Uterus (tissue), 4 donors: ENCODE measurements around the gene LRRC28. TPM values are rescaled to one million over a fixed set of nuclear protein-coding genes. Genes with fewer than 3 reads are reported as not detected.
"Not testable (repeated sequence)": the region's sequence is repeated elsewhere in the genome, so short reads cannot be mapped to it uniquely, and the experiment has no call there.

Source experiments
- DNase-seq, 2 donors: peaks; one replicate each; pipeline ENCODE4 v3.0.0-alpha.2; 2019 to 2020
- H3K27ac ChIP-seq, 2 donors: fragments of 200-600 bp; sonication (generic); 1 replicate in 1 of 2; 2 replicates in 1 of 2; pipeline ENCODE4 v1.5.1; 2016 to 2018
- H3K27me3 ChIP-seq, 2 donors: fragments of 200-600 bp; sonication (generic); one replicate each; pipeline ENCODE4 v1.5.1; 2018 to 2019; ENCODE audit warnings: control low read depth in 1 of 2
- H3K36me3 ChIP-seq, 2 donors: fragments of 200-600 bp; sonication (generic); one replicate each; pipeline ENCODE4 v1.5.1; 2019; ENCODE audit warnings: control low read depth in 1 of 2
- H3K4me1 ChIP-seq, 2 donors: fragments of 200-600 bp; sonication (generic); one replicate each; pipeline ENCODE4 v1.5.1; 2018 to 2019; ENCODE audit warnings: control low read depth in 1 of 2
- H3K4me3 ChIP-seq, 2 donors: fragments of 200-600 bp; sonication (generic); 1 replicate in 1 of 2; 2 replicates in 1 of 2; pipeline ENCODE4 v1.5.1; 2018 to 2019; ENCODE audit warnings: mild to moderate bottlenecking in 1 of 2
- H3K9me3 ChIP-seq, 2 donors: fragments of 200-600 bp; sonication (generic); one replicate each; pipeline ENCODE4 v1.5.1; 2019; ENCODE audit warnings: control low read depth in 1 of 2
- POLR2A ChIP-seq, 2 donors: fragments of 450-650 bp; IDR thresholded peaks; one replicate each; pipeline ENCODE4 v1.6.1; 2016; ENCODE audit warnings: antibody characterized with exemption in 2 of 2, mild to moderate bottlenecking in 1 of 2, moderate library complexity in 1 of 2
- intact Hi-C: fragments of 100-400 bp; cut with DNase I; formaldehyde crosslinking; loops from one replicate; pipeline ENCODE4 v1.15.1; 2023; ENCODE audit warnings: low total_unique reads
- total RNA-seq, 4 donors: library from RNA; depleted of rRNA in 3 of 4; stranded (reverse); fragments of >200 nt in 3 of 4; gene quantifications; one replicate each; pipeline versions ENCODE4 v1.1.0 to v1.2.4, GENCODE V29; 2014 to 2023
- TF ChIP-seq, protein P1 (sequence below), 4 experiments: fragments of 200-600 bp in 2 of 4; fragments of 450-650 bp in 2 of 4; sonication (generic) in 2 of 4; IDR thresholded peaks; one replicate each; pipeline ENCODE4 v1.5.1; 2016 to 2019; ENCODE audit warnings: antibody characterized with exemption in 4 of 4, mild to moderate bottlenecking in 2 of 4, moderate library complexity in 1 of 4
- donor health status: DM: yes; HTN: yes; CAD: no.

LRRC28 gene
- total RNA-seq, 4 donors from 2014 or later, result 28.8 to 50.3 (median 35.5) TPM

DNA sequence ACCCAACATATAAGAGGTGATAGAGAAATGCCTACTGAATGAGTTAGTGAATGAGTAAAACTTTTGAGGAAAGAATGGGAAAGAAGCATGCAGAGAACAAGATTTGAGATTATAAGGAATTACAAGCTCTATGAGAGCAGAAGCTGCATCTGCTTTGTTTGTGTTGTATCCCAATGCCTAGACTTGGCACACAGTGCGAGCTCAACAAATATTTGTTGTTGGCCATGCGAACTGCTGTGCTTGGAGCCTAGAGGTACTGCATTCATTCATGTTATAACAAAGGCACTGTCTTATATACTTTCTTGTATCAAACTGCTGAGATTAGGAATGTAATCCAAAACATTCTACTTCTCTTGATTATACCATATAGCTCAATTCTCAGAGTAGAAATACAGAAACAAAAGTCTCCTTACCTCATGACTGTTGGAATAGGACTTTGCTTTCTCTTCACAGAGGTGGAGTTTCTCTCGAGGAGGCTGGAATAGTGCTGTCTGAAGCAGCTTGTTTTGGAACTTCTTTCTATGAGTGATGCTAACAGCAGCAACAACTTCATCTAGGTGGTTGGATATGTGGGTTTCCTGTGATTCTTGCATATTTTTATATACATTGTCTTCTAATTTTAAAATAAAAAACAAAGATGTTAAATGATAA lies 23.0 kb upstream of the LRRC28 start:
- no peak for TF ChIP-seq POLR2A (IDR thresholded peaks at IDR 0.05)
- TF ChIP-seq, protein P1, sequence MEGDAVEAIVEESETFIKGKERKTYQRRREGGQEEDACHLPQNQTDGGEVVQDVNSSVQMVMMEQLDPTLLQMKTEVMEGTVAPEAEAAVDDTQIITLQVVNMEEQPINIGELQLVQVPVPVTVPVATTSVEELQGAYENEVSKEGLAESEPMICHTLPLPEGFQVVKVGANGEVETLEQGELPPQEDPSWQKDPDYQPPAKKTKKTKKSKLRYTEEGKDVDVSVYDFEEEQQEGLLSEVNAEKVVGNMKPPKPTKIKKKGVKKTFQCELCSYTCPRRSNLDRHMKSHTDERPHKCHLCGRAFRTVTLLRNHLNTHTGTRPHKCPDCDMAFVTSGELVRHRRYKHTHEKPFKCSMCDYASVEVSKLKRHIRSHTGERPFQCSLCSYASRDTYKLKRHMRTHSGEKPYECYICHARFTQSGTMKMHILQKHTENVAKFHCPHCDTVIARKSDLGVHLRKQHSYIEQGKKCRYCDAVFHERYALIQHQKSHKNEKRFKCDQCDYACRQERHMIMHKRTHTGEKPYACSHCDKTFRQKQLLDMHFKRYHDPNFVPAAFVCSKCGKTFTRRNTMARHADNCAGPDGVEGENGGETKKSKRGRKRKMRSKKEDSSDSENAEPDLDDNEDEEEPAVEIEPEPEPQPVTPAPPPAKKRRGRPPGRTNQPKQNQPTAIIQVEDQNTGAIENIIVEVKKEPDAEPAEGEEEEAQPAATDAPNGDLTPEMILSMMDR (IDR thresholded peaks at IDR 0.05), result no peak
- DNase-seq, result no peak
- Histone ChIP-seq H3K9me3 (no peaks in the 10 kb centered on the region), H3K4me1 (no peaks in the 10 kb centered on the region), H3K27ac (no peak overlapping the region), H3K27me3 (no peaks in the 10 kb centered on the region), H3K4me3 (no peak overlapping the region), H3K36me3 (no peaks in the 10 kb centered on the region)
- intact Hi-C loops, result no loop called here

DNA sequence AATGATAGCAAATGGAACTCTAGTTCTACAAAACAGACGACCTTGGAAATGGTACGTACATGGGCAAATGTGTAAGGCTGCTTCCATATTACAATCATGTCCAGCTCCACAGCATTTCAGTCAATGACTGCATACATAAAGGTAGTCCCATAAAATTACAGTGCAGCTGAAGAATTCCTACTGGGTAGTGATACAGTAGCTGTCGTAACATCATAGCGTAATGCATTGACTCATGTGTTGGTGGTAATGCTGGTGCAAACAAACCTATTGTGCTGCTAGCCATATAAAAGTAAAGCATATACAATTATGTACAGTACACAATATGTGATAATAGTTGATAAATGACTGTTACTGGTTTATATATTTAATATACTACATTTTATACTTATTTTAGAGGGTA lies 20.4 kb upstream of the LRRC28 start:
- no peak for DNase-seq
- no peaks in the 10 kb centered on the region for H3K4me1 ChIP-seq
- H3K27ac ChIP-seq, result no peak overlapping the region
- H3K27me3 ChIP-seq, result no peaks in the 10 kb centered on the region
- H3K4me3 ChIP-seq, result no peak overlapping the region
- no peaks in the 10 kb centered on the region for H3K36me3 ChIP-seq
- no peaks in the 10 kb centered on the region for H3K9me3 ChIP-seq
- TF ChIP-seq POLR2A (IDR thresholded peaks at IDR 0.05), result no peak
- TF ChIP-seq, protein P1 (IDR thresholded peaks at IDR 0.05), result no peak
- intact Hi-C loops, result no loop called here

DNA sequence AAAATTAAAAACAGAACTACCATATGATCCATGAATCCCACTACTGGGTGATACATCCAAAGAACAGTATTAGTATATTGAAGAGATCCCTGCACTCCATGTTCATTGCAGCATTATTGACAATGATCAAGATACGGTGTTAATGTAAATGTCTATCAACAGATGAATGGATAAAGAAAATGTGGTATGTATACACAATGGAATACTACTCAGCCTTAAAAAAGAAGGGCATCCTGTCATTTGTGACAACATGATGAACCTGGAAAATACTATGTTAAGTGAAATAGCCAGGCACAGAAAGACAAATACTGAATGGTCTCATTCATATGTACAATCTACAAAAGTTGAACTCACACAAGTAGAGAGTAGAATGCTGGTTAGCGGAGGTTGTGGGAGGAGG lies 18.5 kb upstream of the LRRC28 start:
- DNase-seq, result no peak
- Histone ChIP-seq H3K27me3 (no peaks in the 10 kb centered on the region), H3K36me3 (no peaks in the 10 kb centered on the region), H3K9me3 (no peaks in the 10 kb centered on the region), H3K4me1 (no peaks in the 10 kb centered on the region), H3K27ac (no peak overlapping the region), H3K4me3 (no peak overlapping the region)
- intact Hi-C loops, result no loop called here
- TF ChIP-seq, protein P1 (IDR thresholded peaks at IDR 0.05), result no peak
- no peak for TF ChIP-seq POLR2A (IDR thresholded peaks at IDR 0.05)

DNA sequence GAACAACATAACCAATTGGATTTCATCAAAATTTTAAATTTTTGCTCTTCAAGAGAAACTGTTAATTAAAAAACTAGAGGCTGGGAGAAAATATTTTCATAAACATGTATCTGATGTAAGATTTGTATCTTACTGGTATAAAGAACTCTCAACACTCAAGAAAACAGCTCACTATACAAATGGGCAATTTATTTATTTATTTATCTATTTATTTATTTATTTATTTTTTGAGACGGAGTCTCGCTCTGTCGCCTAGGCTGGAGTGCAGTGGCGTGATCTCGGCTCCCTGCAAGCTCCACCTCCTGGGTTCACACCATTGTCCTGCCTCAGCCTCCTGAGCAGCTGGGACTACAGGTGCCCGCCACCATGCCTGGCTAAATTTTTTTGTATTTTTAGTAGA lies 17.1 kb upstream of the LRRC28 start:
- DNase-seq, H3K27me3 ChIP-seq, H3K4me3 ChIP-seq, H3K9me3 ChIP-seq, intact Hi-C loops, H3K36me3 ChIP-seq, H3K4me1 ChIP-seq, H3K27ac ChIP-seq: not testable (repeated sequence)

DNA sequence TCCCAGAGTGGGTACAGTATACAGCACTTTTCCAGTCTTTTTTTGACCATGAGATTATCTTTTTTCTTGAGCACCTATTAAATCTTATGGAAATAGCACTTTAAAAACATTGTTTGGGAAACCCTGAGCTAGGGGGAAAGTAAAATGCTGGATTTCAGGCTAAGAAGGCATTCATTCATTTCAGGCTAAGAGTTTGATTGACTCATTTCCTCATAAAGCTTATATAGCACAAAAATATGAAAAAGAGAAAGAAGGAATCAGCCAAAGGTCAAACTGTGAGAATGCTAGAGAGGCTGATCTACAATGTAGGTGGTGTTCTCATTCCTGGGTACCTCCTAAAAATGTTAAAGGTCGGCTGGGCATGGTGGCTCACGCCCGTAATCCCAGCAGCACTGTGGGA lies 12.4 kb upstream of the LRRC28 start:
- Histone ChIP-seq H3K4me3 (no peak overlapping the region), H3K36me3 (no peaks in the 10 kb centered on the region)
- TF ChIP-seq, protein P1 (IDR thresholded peaks at IDR 0.05), result no peak
- no peak for TF ChIP-seq POLR2A (IDR thresholded peaks at IDR 0.05)

More for the DNA sequence above, 12.4 kb upstream of the LRRC28 start:
- no peaks in the 10 kb centered on the region for H3K27me3 ChIP-seq
- intact Hi-C loops, result no loop called here
- H3K9me3 ChIP-seq, result no peaks in the 10 kb centered on the region
- H3K27ac ChIP-seq, result no peak overlapping the region
- no peaks in the 10 kb centered on the region for H3K4me1 ChIP-seq
- no peak for DNase-seq
